HPDE6-E6E7 (cell line): ENCODE measurements around the gene VIPR1.

ENCODE experiments used
- DNase-seq: peaks from one replicate; pipeline ENCODE4 v3.0.0; 2011; ENCODE audit warnings: missing footprints; ENCODE audit errors: extremely low spot score

The VIPR1 gene

GRCh38 chr3:42511201-42511600 lies 8.8 kb downstream of the VIPR1 start:
- DNase-seq = no peak

DNA sequence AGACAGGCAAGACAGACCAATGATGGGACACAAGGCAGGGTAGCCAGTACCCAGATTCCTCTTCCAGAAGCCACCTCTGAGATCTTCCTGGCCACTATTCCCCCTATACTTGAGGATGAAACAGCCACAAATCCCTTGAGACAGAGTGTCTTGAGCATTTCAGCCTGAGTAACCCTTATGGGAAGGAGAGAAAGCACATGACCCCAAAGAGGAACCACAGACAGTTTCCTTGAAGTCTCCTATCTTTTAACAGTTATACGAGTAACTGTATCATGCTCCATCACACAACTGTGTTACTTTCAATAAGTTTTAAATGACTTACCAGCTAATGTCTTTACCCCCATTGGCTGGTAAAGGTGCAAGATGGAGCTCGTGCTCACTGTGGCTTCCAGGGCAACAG lies 9.3 kb downstream of the VIPR1 start:
- DNase-seq = no peak

GRCh38 chr3:42513121-42513520 lies 10.7 kb downstream of the VIPR1 start:
- DNase-seq = no peak

- DNase-seq = no peak
Observed at GRCh38 chr3:42513521-42513920, 11.1 kb downstream of the VIPR1 start.

- DNase-seq = no peak
Observed at GRCh38 chr3:42514876-42515275, 12.4 kb downstream of the VIPR1 start.

DNA sequence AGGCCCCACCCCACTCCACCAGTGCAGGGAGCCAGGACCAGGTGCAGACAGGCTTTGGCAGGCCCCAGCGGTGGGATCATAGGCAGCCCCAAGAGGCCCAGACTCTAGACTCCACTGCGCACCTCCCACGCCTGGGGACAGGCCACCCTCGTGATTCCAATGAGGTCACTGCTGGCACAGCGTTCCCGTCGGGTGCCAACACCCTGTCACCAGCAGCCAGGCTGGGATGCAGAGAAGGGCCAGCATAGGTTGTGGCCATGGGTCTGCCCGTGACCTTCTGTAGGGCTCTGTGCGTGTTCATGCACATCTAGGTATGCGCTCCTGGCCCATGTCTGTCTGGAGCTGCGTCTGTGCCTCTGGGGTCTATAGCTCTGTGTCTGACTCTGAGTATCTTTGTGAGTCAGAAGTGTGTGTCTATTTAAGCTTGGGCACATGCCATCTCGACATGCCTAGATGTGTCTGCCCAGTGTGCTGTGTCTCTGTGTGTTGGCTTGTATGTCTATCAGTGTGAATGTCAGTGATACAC lies 13.0 kb downstream of the VIPR1 start:
- DNase-seq = peak; percentile 58

- no peak for DNase-seq
Observed at GRCh38 chr3:42515976-42516375, 13.5 kb downstream of the VIPR1 start.

GRCh38 chr3:42516443-42516842 lies 14.0 kb downstream of the VIPR1 start:
- DNase-seq = no peak

DNA sequence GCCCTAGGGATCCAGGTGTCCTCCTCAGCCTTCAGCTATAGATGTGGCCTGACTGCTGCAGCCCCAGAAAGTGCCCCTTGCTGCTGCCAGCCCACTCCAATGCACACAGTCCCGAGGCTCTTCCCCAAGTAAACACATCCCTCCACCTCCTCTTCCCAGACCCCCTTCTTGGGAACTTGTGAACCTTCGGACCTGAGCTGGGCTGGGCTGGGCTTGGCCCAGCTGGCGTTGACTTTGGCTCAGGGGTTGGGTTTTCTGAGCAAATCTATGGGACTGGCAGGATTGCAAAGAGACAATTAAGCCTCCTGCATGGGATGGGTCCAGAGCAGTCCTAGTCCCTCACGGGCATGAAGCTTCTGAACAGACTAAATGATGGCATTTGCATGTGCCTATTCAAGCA lies 14.7 kb downstream of the VIPR1 start:
- DNase-seq = no peak

DNA sequence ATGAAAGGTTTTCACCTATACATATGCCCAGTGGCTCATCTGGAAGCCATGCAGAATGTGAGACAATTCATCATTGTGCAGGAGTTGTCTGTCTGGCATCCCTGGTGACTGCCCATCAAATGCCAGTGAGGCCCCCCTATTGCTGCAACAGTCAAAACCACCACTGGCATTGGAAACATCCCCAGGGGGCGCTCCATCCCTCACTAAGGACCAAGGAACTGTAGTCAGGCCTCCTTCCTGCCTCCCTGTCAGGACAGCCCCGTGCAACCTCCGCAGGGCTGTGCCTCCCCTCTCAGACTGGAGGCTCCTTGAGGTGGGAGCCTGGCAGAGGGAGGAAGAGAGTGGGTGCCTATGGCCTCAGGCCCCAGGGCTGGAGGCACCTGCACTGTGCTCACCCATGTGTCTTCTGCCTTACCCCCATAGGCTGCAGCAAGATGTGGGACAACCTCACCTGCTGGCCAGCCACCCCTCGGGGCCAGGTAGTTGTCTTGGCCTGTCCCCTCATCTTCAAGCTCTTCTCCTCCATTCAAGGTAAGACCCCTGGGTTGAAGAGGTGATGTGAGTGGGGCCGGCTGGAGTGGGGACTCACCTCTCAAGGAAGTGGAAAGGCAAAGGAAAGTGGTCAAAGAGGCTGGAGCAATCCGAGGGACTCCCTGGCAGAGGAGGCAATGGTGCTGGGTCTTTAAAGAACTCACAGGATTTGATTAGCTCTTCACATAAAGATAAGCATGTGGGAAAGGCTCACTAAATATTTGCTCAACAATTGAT lies 16.5 kb downstream of the VIPR1 start:
- no peak for DNase-seq

DNA sequence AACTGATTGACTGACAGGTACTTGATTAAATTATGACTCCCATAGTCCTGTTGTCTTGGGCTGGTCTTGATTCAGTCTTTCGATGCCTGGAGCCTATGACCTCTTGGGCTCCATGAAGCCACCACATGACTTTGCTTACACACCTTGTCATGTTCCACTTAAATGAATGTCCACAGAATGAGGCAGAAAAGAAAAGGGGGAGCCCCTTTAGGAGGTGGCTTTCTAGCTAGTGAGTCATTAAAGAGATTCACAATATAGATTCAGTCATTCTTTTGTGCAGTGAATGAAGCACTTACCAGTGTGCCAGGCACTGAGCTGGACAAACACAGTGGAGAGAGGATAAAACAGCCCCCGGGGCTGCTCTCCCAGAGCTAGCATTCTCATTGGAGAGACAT lies 17.1 kb downstream of the VIPR1 start:
- no peak for DNase-seq

GRCh38 chr3:42520336-42520735 lies 17.9 kb downstream of the VIPR1 start:
- no peak for DNase-seq

DNA sequence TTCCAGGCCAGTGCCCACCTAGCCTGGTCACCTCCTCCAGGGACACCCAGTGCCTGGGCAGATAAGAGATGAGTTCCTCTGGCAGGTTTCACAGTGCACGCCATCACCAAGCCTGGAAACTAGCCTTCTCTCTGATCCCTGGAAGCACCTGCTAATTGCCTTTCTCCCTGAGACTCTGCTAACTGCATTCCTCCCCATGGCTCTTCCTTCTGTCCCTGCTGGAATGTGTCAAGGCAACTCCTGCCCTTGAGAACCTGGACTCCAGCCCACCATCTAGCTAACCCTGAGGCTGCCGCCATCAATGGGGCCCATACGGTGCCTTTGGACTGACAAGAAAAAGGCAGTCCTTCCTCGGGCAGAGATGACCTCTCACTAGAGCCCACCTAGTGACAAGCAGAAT lies 18.5 kb downstream of the VIPR1 start:
- DNase-seq = no peak

DNA sequence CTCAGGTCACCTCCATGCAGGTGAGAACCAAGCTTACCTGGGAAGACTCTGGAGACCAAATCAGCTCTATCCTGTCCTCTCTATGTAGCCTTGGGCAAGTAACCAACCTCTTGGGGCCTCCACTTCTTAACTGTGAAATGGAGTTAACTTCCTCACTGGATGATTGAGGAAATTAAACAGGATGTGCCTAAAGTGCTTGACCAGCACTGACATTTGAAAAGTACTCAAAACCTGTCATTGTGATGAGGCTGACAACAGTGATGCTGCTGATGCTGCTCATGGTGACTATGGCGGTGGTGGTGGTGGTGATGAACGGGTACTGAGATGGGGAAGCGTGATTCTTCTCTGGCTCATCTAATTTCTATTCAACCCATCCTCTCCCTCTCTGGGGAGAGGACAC lies 22.3 kb downstream of the VIPR1 start:
- DNase-seq = no peak

GRCh38 chr3:42525212-42525611 lies 22.8 kb downstream of the VIPR1 start:
- no peak for DNase-seq

DNA sequence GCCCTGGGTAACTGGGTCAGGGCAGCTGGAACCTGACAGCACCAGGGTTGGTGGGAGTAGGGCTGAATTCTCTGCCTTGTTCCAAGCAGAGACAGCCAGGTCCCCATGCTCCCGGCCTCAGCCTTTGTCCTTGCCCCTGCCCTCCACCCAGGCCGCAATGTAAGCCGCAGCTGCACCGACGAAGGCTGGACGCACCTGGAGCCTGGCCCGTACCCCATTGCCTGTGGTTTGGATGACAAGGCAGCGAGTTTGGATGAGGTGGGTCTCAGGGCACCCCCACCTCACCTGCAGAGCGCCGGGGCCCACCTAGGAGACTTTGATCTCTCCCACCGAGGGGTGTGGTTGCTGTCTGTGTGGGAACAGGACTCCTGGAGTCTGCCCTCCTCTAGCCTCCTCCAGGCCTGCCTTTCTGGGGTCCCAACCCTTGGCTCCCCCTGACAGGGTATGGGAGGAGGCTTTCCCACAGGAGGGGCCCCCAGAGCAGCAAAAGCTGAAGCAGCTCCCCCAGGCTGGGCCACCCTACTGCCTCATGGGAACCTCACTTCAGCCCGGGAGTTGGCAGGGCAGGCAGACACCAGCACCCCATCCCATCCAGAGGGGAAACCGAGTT lies 23.4 kb downstream of the VIPR1 start:
- DNase-seq = no peak

DNA sequence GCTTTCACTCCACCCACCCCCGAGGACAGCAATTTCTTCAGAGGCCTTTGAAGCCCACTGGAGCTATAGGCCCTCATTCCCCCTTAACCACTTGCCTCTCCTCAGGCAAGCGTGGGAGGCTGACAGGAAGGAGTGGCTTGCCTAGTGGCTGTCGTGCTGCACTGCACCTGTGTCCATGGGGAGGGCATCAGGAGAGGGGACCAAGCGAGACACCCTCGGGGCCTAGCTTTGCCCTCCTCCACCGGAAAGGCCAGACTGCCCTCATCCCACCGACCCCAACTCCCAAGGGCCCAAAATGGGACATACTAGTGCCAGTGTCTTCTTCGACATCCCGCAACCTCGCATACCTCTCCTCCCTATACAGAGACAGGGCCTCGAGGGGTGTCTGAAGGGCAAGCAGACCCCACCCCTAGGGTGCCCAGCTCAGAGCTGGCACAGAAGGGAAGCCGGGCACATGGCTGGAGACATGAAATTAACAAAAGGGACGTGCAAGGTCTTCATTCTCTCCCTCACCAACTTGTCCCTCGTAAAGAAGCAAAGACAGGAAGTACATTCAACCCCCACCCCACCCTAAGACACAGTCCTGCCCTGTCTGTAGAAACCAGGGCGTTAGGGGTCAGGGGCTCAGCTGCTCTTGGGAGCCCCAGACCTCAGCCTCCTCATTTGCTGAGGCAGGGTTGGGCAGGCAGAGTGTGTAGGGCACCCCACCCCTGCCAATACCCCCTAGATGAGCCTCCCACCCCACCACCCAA lies 24.3 kb downstream of the VIPR1 start:
- DNase-seq = no peak

DNA sequence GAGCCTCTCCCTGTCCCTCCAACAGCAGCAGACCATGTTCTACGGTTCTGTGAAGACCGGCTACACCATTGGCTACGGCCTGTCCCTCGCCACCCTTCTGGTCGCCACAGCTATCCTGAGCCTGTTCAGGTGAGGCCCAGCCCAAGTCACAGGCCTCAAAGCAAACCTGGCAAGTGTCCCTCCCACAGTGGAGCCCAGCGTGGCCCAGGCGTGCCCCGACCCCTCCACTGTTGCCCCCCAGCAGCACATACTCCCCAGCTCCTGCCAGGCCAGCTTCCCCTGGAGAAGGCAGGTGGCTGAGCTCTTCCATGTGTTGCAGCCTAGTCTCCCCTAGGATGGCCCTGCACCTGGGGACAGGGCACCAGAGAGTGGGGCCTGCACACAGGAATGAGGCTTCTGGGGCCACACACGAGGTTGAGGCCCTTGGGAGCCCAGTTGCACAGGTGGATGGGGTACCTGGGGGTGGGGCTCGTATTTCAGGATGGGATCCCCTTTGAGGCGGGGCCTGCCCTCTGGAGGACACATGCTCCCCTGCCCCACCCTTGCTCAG lies 25.0 kb downstream of the VIPR1 start:
- no peak for DNase-seq

- no peak for DNase-seq
Observed at GRCh38 chr3:42529468-42529867, 27.0 kb downstream of the VIPR1 start.

- no peak for DNase-seq
Observed at GRCh38 chr3:42530073-42530472, 27.6 kb downstream of the VIPR1 start.

- DNase-seq = no peak
Observed at GRCh38 chr3:42531470-42531869, 29.0 kb downstream of the VIPR1 start.

DNA sequence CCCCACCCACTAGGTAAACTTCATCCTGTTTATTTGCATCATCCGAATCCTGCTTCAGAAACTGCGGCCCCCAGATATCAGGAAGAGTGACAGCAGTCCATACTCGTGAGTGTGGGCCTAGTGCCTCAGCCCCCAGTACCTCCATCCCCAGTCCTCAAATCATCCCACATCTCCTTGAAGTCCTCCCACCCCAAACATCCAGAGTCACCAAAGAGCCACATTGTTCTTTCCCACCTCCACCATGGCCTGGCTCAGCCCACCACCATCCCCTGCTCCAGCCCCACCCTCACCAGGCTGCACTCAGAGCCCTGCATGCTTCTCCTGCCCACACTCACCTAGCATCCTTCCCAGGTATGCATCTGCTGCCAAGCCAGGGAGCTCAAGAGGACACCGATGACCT lies 29.8 kb downstream of the VIPR1 start:
- DNase-seq = no peak
